GM12878 (cell line): Measurements from ENCODE around the gene WNT5A. TPM values are rescaled to one million over a fixed set of nuclear protein-coding genes. Genes with fewer than 3 reads are reported as not detected.

Experiments used
- ATAC-seq: fragments of 200-7000 bp; cut with Tn5 transposase; 3 replicates; pipeline ENCODE4 v1.9.1; 2020; ENCODE audit warnings: mild to moderate bottlenecking, moderate library complexity
- BruUV-seq: library from RNA; stranded (reverse); fragments of 400-500 nt; replicated peaks from 2 replicates; lab custom pipeline; 2021; lab: Mats Ljungman, UMichigan
- CTCF ChIA-PET: fragments of 300-600 bp; sonication (Branson Sonifier 250); formaldehyde crosslinking; extraction: SDS; loops from one replicate; lab custom pipeline; 2021; ENCODE audit warnings: inconsistent platforms; lab: Yijun Ruan, JAX
- POLR2A ChIA-PET: fragments of 350-600 bp; formaldehyde crosslinking; extraction: SDS; loops from one replicate; lab custom pipeline; 2021; ENCODE audit warnings: inconsistent platforms; lab: Charles Lee
- RAD21 ChIA-PET: fragments of 300-600 bp; sonication (Branson Sonifier 250); formaldehyde crosslinking; loops from one replicate; lab custom pipeline; 2023; ENCODE audit warnings: antibody characterized with exemption; ENCODE audit not compliant: unreplicated experiment; lab: Charles Lee
- SMC1A ChIA-PET: fragments of 300-600 bp; sonication (Branson Sonifier 250); formaldehyde crosslinking; loops from one replicate; lab custom pipeline; 2023; ENCODE audit not compliant: unreplicated experiment, uncharacterized antibody; lab: Charles Lee
- DNase-seq: peaks from one replicate; pipeline ENCODE4 v3.0.0-alpha.2; 2011; ENCODE audit warnings: low read depth, low spot score
- FAIRE-seq: peaks from 3 replicates; lab custom pipeline; 2011; peaks lifted over from hg19 to GRCh38; lab: Jason Lieb, UNC
- H2AFZ ChIP-seq: 2 replicates; pipeline ENCODE4 v1.6.0; 2011; ENCODE audit warnings: low read depth, low read length, control low read depth; ENCODE audit not compliant: control insufficient read depth
- H3K27ac ChIP-seq: 2 replicates; pipeline ENCODE4 v1.5.1; 2011; ENCODE audit warnings: control low read depth; ENCODE audit not compliant: control insufficient read depth, insufficient read depth
- H3K27me3 ChIP-seq, 2 experiments: replicated peaks in 1 of 2; 2 replicates each; pipeline versions ENCODE4 v1.6.0 to v1.6.1; 2011; ENCODE audit warnings: low read length in 1 of 2; ENCODE audit not compliant: control insufficient read depth in 2 of 2, insufficient read depth in 2 of 2
- H3K36me3 ChIP-seq, 2 experiments: 2 replicates each; pipeline ENCODE4 v1.5.1; 2011; ENCODE audit warnings: low read length in 1 of 2; ENCODE audit not compliant: control insufficient read depth in 2 of 2, insufficient read depth in 2 of 2
- H3K4me1 ChIP-seq: 2 replicates; pipeline ENCODE4 v1.6.1; 2011; ENCODE audit warnings: mild to moderate bottlenecking, low read length, moderate library complexity, mixed read lengths; ENCODE audit not compliant: control insufficient read depth, insufficient read depth
- H3K4me2 ChIP-seq: 2 replicates; pipeline ENCODE4 v1.6.0; 2011; ENCODE audit warnings: control low read depth; ENCODE audit not compliant: control insufficient read depth, insufficient read depth
- H3K4me3 ChIP-seq: fragments of 200-600 bp; sonication (generic); 2 replicates; pipeline ENCODE4 v1.5.1; 2016
- H3K79me2 ChIP-seq: 2 replicates; pipeline ENCODE4 v1.6.0; 2011; ENCODE audit warnings: low read length; ENCODE audit not compliant: control insufficient read depth, insufficient read depth
- H3K9ac ChIP-seq: 2 replicates; pipeline ENCODE4 v1.8.0; 2011; ENCODE audit warnings: low read length, control low read depth, mixed read lengths; ENCODE audit not compliant: control insufficient read depth, insufficient read depth
- H3K9me3 ChIP-seq: replicated peaks from 3 replicates; pipeline ENCODE4 v1.5.1; 2011; ENCODE audit warnings: mild to moderate bottlenecking, low read length; ENCODE audit not compliant: control insufficient read depth, insufficient read depth
- H4K20me1 ChIP-seq: 2 replicates; pipeline ENCODE4 v1.6.0; 2011; ENCODE audit not compliant: control insufficient read depth, insufficient read depth
- ATF7 ChIP-seq: fragments of 450-650 bp; IDR thresholded peaks from 2 replicates; pipeline ENCODE4 v1.6.1; 2016; ENCODE audit warnings: low read depth, mild to moderate bottlenecking
- BACH1 ChIP-seq: fragments of 450-650 bp; IDR thresholded peaks from 2 replicates; pipeline ENCODE4 v1.6.1; 2017; ENCODE audit warnings: mild to moderate bottlenecking, borderline replicate concordance
- CTCF ChIP-seq, 3 experiments: IDR thresholded peaks in 2 of 3; conservative IDR thresholded peaks in 1 of 3; 2 replicates each; pipeline ENCODE4 v1.5.1; 2011; ENCODE audit warnings: low read depth in 3 of 3, low read length in 3 of 3, mild to moderate bottlenecking in 3 of 3, control low read depth in 2 of 3, moderate library complexity in 2 of 3, inconsistent platforms in 1 of 3, mixed read lengths in 1 of 3; ENCODE audit not compliant: control insufficient read depth in 2 of 3, insufficient read depth in 1 of 3; ENCODE audit errors: extremely low read depth in 1 of 3
- EED ChIP-seq: sonication (generic); IDR thresholded peaks from 2 replicates; pipeline ENCODE4 v1.6.1; 2016; ENCODE audit warnings: antibody characterized with exemption, low read depth
- ELK1 ChIP-seq: IDR thresholded peaks from 2 replicates; pipeline ENCODE4 v1.6.1; 2012; ENCODE audit warnings: low read depth, low read length, improper control_type of control experiment
- NFXL1 ChIP-seq: fragments of 450-650 bp; IDR thresholded peaks from 2 replicates; pipeline ENCODE4 v1.6.1; 2017; ENCODE audit warnings: antibody characterized with exemption, mild to moderate bottlenecking, borderline replicate concordance
- NKRF ChIP-seq: fragments of 450-650 bp; conservative IDR thresholded peaks from 2 replicates; pipeline ENCODE4 v1.6.1; 2017; ENCODE audit warnings: mild to moderate bottlenecking, moderate library complexity
- SRF ChIP-seq, 2 experiments: IDR thresholded peaks; 2 replicates each; pipeline ENCODE4 v1.6.1; 2011; ENCODE audit warnings: low read depth in 2 of 2, low read length in 2 of 2, mild to moderate bottlenecking in 1 of 2, moderate library complexity in 1 of 2
- TBL1XR1 ChIP-seq: IDR thresholded peaks from 2 replicates; pipeline ENCODE4 v1.6.1; 2012; ENCODE audit warnings: low read depth, low read length, improper control_type of control experiment
- WGBS: methylation state at CpG from one replicate; pipeline ENCODE4 v1.1.6; 2016; ENCODE audit warnings: low lambda C conversion rate; ENCODE audit not compliant: insufficient replicate concordance, insufficient coverage; ENCODE audit errors: missing lambda C conversion rate; 5-methylcytosine and 5-hydroxymethylcytosine counted together
- in situ Hi-C: fragments of 300-500 bp; cut with MboI; formaldehyde crosslinking; loops from 9 replicates; pipeline ENCODE4 v1.14.3; 2018; ENCODE audit warnings: mixed read lengths
- intact Hi-C: fragments of 100-400 bp; cut with micrococcal nuclease; formaldehyde crosslinking; loops from one replicate; pipeline ENCODE4 v1.14.2; 2022; ENCODE audit not compliant: unreplicated experiment
- polyA plus RNA-seq, 11 experiments: library from polyadenylated mRNA; depleted of rRNA in 4 of 11; unstranded in 6 of 11; stranded (reverse) in 5 of 11; fragments of >200 nt; fragmentation: Nextera tagmentation in 4 of 11; fragmentation: Illumina TruSeq in 1 of 11; extraction: Ambion mirVana in 4 of 11; extraction: Trizol in 1 of 11; gene quantifications; 1 replicate in 1 of 11; 2 replicates in 10 of 11; pipeline versions ENCODE4 v1.2.1 to v1.2.3, GENCODE V29; 2011 to 2016; ENCODE audit warnings: inconsistent platforms in 2 of 11, missing spikeins in 2 of 11, low read depth in 1 of 11
- total RNA-seq, 4 experiments: library from RNA; depleted of rRNA in 3 of 4; stranded (reverse); fragments of >200 nt in 3 of 4; fragmentation: Illumina TruSeq in 1 of 4; extraction: Trizol in 1 of 4; gene quantifications; 2 replicates each; pipeline versions ENCODE4 v1.2.1 to v1.2.3, GENCODE V29; 2013 to 2021
- TF ChIP-seq, protein P1 (sequence below): IDR thresholded peaks from 2 replicates; pipeline ENCODE4 v1.6.1; 2011; ENCODE audit warnings: borderline replicate concordance, low read depth, mild to moderate bottlenecking, moderate library complexity, low read length; ENCODE audit not compliant: insufficient read depth, poor library complexity, severe bottlenecking

The WNT5A gene
- total and polyA plus RNA-seq, 10 of the 15 experiments (the other 5 are each of a cell fraction or from before 2014, with no cell fraction given), result 0.06 to 2.8 (median 0.39) TPM

DNA sequence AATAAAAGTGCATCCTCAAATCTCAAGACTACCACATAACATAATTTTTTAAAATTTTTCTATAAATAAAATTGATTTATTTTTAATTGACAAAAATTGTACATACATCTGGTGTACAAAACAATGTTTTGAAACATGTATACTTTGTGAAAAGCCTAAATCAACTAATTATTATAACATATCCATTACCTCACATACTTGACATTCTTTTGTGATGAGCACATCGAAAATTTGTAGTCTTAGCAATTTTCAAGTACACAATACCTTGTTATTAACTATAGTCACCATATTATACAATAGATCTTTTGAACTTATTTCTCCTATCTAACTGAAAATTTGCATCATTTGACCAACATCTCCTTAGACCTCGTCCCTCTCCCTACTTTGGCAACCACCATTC lies 7.9 kb upstream of the WNT5A start (continued):
- TF ChIP-seq SRF (IDR thresholded peaks at IDR 0.05; ENCODE audit: low read depth in 2 of 2, low read length in 2 of 2) (no peak), ELK1 (no peak)

DNA sequence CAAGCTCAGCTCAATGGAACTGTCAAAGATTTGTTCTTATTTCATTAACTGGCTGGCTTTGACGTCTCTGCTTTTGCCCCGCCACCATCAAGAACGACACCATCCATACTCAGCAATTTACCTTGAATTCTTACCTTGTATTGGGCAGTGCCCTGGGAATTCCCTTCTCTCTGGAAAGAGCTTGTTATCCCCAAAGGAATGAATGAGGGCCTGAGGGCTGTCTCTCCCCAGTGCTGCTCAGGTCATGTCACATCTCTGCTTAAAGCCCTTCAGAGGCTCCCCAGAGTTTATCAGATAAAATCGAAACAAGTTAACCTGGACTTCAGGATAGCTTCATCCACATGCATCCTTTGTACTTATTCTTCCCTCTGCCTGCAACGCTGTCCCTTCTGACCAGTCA lies 5.9 kb upstream of the WNT5A start:
- no peak overlapping the region for H3K27ac ChIP-seq
- peaks cover 6 to 13% of the 10 kb centered on the region in 2 experiments for H3K27me3 ChIP-seq
- no peak overlapping the region for H2AFZ ChIP-seq
- H3K36me3 ChIP-seq, result no peaks in the 10 kb centered on the region
- TF ChIP-seq TBL1XR1 (no peak), BACH1 (no peak), ATF7 (no peak), NKRF (no peak), NFXL1 (no peak), EED (no peak), CTCF (IDR thresholded peaks at IDR 0.05 in 2 of 3, conservative IDR thresholded peaks at IDR 0.05 in 1 of 3; ENCODE audit: control insufficient read depth in 2 of 3, extremely low read depth in 1 of 3, insufficient read depth in 1 of 3, low read depth in 3 of 3, low read length in 3 of 3) (no peak)
- TF ChIP-seq, protein P1, sequence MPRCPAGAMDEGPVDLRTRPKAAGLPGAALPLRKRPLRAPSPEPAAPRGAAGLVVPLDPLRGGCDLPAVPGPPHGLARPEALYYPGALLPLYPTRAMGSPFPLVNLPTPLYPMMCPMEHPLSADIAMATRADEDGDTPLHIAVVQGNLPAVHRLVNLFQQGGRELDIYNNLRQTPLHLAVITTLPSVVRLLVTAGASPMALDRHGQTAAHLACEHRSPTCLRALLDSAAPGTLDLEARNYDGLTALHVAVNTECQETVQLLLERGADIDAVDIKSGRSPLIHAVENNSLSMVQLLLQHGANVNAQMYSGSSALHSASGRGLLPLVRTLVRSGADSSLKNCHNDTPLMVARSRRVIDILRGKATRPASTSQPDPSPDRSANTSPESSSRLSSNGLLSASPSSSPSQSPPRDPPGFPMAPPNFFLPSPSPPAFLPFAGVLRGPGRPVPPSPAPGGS, result no peak
- H3K9me3 ChIP-seq, result no peaks in the 10 kb centered on the region
- POLR2A ChIA-PET, result no interaction called here
- RAD21 ChIA-PET, result interaction anchor here (0.7 kb wide), 1 partner anchor 229 kb away, joined by 4 read pairs; no protein-coding TSS in a partner anchor
- CTCF ChIA-PET, result interaction anchor here (0.8 kb wide), 1 partner anchor 230 kb away, joined by 3 read pairs; no protein-coding TSS in a partner anchor
- DNase-seq (no peak), ATAC-seq (no peak), FAIRE-seq (no peak)
- no peak overlapping the region for H3K4me2 ChIP-seq
- H3K79me2 ChIP-seq, result no peaks in the 10 kb centered on the region
- SMC1A ChIA-PET, result interaction anchor here (0.7 to 1.4 kb wide), 5 partner anchors 19 to 384 kb away, joined by 3 read pairs; no protein-coding TSS in a partner anchor
- intact Hi-C loops (no loop called here), in situ Hi-C loops (no loop called here)
- WGBS, result 24% methylated on average over 5 of the region's 5 CpGs
- H4K20me1 ChIP-seq, result no peaks in the 10 kb centered on the region
- H3K4me1 ChIP-seq, result peaks cover 5% of the 10 kb centered on the region; the same call in 1 of the 2 replicates
- no peak overlapping the region for H3K4me3 ChIP-seq
- no TSS peak for BruUV-seq
- no peak overlapping the region for H3K9ac ChIP-seq
